ENCODE data around the gene SNIP1.
"Not testable (repeated sequence)": the region's sequence is repeated elsewhere in the genome, so short reads cannot be mapped to it uniquely, and the experiment has no call there.

SNIP1 gene, protein sequence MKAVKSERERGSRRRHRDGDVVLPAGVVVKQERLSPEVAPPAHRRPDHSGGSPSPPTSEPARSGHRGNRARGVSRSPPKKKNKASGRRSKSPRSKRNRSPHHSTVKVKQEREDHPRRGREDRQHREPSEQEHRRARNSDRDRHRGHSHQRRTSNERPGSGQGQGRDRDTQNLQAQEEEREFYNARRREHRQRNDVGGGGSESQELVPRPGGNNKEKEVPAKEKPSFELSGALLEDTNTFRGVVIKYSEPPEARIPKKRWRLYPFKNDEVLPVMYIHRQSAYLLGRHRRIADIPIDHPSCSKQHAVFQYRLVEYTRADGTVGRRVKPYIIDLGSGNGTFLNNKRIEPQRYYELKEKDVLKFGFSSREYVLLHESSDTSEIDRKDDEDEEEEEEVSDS

DNA sequence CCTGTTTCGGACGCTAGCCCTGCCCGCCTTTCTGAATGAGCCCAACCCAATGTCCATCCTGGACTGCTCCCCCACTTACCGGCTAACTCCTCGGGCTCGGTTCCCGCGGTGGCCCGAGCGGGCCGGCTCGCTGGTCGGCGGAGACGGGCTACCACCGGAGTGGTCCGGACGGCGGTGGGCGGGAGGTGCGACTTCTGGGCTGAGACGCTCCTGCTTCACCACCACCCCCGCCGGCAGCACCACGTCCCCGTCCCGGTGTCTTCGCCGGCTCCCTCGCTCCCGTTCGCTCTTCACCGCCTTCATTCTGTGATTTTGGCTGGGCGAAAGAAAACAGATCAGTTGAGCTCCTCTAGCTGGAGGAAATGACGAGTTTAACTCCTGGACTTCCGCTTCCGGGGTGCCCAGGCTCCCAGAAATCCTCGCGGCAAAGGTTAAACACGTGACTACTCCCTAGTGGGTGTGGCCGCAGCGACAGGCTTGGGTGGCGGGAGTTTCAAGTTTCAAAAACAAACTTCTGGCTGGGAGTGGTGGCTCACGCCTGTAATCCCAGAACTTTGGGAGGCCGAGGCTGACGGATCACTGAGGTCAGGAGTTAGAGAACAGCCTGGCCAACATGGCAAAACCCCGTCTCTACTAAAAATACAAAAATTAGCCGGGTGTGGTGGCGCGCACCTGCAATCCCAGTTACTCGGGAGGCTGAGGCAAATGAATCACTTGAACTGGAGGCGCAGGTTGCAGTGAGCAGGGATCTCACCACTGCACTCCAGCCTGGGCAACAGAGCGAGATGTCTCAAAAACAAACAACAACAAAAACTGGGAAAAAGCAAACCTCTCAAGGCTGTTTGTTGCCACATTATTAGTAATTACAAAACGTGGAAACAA is at the start of gene SNIP1:
Gene SNIP1, minus strand, starts transcription at position 367 of the 882 bp plus-strand sequence. Its CDS starts 64 bp downstream, at position 303.
- in situ Hi-C loops (cut with MboI; ENCODE audit: low sequenced_read_pairs), result no loop called here

DNA sequence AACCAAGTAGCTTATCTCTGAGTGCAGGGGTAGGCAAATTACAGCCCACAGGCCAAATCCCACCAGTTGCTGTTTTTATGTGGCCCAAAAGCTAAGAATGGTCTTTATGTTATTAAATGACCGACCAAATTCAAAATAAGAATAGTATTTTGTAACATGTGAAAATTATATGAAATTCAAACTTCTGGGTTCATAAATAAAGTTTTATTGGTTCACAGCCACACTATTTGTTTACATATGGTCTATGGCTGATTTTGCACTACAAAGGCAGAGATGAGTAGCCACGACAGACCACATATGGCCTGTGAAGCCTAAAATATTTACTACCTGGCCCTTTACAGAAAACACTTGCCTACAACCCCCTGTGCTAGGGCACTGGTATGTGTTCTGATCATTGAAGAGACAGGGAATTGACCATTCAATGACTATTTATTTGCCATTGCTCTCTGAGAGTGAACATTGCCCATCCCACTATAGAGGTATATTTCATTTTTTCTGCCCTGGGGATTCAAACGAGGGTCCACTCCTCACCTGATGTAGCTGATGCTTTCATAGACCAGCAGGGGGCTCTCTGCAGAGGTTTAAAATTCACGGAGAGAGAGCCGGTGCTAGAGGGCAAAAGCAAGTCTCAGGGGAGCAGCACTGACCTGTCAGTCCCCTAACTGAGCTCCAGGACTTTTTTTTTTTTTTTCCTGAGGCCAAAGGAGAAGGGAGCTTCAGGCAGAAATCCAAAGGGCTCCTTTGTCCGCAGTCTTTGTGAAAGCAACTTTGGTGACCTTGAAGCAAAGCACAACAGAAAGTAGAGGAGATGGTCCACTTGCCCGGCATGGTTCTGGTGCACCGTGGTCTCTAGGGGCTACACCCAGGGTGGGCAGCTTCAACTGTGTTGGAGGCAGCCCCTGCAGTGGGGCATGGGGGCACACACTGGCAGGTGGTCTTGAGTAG is 48.9 kb upstream of the SNIP1 start:
- in situ Hi-C loops (cut with MboI; ENCODE audit: low sequenced_read_pairs), result no loop called here

DNA sequence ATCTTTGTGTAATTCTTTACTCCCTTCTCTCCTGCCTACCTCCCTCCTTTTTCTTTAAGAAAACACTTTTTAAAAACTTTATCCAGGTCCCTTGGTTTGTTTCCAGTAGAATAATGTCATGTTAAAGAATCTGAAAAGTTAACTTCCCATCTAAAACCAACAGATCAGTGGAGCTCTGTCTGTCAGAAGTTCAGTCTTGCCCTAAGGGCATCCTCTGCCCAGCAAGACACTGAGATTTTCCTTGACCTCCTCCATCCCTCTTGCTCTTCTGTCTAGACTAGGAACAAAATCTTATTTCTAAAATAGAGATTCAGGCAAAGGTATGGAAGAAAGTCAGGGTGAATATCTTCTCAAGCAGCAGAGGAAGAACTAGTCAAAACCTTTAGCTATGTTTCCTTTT is 47.3 kb upstream of the SNIP1 start:
- in situ Hi-C loops (cut with MboI; ENCODE audit: low sequenced_read_pairs), result no loop called here

DNA sequence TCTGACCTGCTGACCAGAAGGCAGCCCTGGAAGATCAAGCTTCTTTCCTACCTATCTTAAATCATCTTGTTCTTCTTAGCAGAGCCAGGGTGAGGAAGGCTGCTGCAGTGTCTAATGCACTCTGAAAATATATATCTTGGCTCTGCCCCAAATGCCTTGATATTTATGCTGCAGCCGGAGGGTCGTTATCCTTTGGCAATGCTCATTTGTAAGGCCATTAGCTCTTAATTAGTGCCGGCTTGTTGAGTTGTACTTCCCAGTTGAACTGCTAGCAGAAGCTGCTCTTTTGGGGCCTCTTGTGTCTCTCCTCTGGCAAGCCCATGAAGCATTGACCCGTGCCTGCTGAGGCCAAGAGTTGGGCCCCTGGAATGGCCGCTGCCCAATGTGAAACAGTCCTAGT is 45.8 kb upstream of the SNIP1 start:
- in situ Hi-C loops (cut with MboI; ENCODE audit: low sequenced_read_pairs), result no loop called here

DNA sequence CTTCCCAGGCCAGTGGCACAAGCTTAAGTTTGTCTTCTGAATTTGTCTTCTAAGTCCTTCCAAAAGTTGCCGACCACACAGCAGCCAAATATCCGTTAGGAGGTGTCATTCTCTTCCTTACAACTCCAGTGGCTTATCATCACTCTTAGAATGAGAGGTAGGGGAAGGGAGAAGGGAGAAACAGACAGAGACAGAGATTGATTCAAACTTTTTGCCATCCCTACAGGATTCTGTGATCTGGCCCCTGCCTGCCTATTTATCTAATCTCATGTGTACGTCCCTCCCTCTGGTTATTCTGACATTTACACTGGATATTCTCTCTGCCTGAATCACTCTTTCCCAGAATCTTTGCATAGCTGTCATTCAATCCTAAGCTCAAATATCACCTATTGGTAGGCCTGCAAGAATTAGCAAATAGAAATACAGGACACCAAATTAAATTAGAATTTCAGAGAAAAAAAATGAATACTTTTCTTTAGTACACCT is 42.1 kb upstream of the SNIP1 start:
- in situ Hi-C loops (cut with MboI; ENCODE audit: low sequenced_read_pairs), result no loop called here

DNA sequence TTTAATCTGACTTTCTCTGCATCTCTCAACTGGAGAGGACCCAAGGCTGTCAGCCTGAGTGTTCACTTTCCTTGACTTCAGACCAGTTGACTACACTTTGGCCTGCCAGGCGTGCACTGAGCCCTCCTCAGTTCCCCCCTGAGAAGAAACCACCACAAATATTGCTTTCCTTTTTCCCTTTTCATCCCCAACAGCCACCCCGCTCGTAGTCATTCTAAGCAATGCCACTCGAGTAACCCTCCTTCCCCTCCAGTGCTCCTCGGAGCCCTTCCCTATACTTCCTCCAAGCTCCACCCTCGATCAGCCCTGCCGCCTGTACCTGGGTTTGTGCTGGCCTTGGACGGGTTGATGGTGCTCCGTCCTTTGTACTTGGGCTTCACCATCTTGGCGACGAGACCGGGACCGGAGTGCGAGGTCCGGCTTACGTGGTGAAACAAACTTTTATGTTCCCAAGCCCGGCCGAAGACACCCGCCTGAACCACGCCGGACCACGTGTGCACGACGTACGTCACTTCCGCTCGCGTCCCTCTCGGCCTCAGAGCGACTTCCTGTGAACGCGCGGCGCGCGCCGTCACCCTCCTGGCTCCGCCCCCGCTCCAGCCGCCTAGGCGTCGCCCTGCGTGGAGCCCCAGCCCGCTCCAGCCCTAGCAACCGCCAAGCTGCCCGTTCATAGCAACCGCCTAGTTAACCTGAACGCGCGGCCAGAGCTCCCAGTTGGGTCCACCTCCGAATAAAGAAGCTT is 41.5 kb upstream of the SNIP1 start, which contains the start of gene GNL2:
Gene GNL2, minus strand, starts transcription at position 498 of the 742 bp plus-strand sequence. Its CDS starts 115 bp downstream, at position 383.
- in situ Hi-C loops (cut with MboI; ENCODE audit: low sequenced_read_pairs), result no loop called here

DNA sequence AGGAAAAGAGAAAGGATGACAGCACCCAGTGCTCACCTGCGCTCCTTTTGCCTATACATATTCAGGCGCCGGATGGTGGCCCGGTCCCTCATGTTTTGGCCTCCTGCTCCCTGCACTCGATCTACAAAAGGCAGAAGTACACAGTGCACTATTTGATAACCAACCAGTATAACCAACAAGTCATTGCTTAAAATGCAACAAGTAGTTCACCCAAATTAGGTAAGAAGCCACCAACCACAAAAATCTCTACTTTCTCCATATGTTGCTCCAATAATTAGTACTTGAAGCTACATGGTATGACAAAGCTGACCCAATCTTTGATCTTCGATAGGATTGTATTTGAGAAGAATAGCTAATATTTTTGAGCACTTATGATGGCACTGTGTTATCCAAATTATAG is 39.6 kb upstream of the SNIP1 start:
- in situ Hi-C loops (cut with MboI; ENCODE audit: low sequenced_read_pairs), result no loop called here

DNA sequence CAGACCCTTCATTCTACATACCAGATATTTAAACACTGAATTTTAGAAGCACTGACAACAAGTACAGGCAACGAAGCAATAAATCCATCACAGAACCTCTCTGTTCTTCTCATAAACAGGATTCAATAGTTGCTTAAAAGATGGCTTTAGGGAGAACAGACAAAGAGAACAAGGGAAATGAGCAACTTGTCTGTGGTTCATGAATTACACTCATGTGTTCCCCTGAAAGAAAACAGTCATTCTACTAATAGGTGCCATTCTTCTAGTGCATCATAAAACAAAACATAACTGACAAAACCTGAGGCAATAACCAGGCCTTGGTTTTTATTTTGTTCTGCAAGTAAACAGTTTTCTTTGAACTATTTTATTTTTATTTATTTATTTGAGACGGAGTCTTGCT is 34.8 kb upstream of the SNIP1 start:
- in situ Hi-C loops (cut with MboI; ENCODE audit: low sequenced_read_pairs), result no loop called here

DNA sequence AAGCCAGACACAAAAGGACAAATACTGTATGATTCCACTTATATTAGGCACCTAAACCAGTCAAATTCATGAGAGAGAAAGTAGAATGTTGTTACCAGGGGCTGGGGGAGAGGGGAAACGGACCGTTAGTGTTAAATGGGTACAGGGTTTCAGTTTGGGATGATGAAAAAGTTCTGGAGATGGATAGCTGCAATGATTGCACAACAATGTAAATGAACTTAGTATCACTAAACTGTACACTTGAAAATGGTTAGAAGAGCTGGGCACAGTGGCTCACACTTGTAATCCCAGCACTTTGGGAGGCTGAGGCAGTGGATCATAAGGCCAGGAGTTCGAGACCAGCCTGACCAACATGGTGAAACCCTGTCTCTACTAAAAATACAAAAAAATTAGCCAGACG is 30.5 kb upstream of the SNIP1 start:
- in situ Hi-C loops (cut with MboI; ENCODE audit: low sequenced_read_pairs), result not testable (repeated sequence)

DNA sequence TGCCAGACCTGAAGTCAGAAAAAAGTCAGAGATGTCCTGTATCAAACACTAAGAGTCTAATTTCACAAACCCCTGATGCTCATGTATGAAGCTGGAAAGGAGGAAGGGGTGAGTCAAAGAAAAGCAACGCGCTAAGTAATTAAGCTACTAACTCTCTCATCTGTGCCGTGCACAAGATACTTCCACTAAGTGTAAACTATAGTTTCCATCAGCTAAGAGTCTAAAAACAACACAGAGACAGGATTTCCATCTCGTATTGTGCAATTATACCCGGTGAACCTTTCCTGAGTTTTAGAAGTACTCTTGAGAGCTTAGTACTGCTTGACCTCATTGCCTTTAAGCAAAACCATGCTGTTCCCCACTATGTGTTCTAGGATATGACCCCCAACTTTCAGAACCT is 21.6 kb upstream of the SNIP1 start:
- in situ Hi-C loops (cut with MboI; ENCODE audit: low sequenced_read_pairs), result no loop called here

DNA sequence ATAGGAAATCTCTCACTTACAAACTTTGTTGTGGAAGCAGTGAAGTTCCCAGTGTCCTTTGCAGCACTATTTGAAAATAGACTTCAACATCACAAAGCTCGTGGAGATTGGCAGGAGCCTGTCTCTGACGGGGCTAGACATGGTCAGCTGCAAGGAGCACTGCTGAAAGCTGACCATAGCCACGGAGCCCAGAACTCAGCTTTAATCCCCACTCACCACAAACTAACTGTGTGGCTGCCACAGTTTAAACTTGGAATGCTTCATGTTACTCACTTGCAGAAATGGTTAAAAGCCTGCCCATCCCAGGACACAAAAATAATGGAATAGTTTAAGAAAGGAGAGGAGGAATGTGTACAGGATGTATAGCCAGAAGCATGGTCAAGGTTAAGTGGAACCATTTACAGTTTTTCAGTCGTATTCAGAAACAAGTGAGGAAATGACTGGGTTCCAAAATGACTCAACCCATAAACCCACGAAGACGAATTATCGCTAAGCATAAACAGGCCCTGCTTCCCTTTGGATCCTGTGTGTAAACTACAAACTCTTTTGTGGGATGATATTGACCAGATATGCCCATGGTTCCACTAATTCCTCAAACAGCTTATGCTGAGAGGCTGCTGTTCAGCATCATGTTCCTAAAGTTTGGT is 20.9 kb upstream of the SNIP1 start:
- in situ Hi-C loops (cut with MboI; ENCODE audit: low sequenced_read_pairs), result no loop called here

DNA sequence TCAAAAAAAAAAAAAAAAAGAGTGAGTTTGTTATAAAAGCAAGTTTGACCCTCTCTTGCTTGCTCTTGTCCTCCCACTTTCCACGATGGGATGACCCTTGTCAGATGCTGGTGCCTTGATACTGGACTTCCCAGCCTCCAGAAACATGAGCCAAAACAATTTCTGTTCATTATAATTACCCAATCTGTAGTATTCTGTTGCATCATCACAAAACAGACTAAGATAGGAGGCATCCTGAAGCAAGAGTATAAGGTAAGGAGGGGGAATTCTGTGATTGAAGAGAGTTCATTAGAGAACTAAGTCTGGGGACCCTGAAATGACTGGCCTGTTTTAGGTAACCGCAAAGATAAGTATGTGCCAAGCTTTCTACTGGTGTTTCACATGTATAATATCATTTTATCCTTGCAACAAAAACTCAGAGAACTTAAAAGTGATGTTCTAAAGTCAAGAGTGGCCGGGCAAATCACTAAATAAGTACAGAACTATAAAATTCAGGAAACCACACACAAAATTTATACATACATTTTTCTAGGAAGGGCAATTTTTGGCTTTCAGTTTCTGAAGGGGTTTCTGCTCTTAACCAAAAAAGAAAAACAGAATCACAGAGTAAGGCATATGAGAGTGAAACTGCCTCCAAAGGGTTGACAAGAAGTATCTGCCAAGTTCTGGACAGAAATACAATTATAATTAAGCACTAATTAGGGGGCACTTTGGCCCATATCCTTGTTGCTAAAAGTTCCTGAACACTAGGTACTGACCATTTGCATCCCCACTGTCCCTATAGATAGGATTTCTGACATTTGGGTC is 16.6 kb upstream of the SNIP1 start:
- in situ Hi-C loops (cut with MboI; ENCODE audit: low sequenced_read_pairs), result no loop called here

DNA sequence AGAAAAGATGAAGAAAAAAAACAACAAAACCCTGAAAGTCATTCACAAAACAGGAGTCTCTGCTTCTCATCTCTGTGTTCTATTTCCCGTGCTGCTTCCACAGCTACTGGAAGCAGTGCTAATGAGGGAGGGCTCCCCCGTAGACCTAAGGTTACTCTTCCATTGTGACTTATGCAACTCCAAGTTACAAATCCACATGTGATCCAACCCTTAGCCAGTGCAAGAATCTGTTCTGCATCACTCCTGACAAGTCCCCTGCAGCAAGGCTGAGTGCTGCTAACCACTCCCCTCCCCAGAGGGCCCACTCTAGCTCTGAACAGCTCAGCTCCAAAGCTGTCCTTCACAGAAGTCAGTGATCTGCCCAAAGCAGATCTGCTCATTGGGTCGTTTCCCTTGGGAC is 12.9 kb upstream of the SNIP1 start:
- in situ Hi-C loops (cut with MboI; ENCODE audit: low sequenced_read_pairs), result no loop called here

DNA sequence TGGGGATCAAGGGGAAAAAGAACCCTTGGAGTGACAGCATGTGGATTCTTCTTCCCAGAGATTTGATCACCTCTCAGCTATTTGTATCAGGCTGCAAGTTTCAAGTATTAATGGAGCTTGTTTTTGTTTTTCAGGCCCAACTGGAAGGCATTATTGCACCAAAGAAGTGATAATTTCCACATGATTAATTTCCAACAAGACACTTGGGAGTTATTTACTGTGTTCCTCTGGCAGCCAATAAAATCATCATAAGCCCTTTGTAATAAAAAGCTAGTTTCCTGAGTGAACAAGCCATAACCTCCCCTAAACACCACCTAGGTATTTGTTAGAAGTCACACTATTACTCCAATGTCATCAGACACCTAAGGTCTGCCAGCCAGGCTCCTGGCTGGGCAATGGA is 10.8 kb upstream of the SNIP1 start:
- in situ Hi-C loops (cut with MboI; ENCODE audit: low sequenced_read_pairs), result no loop called here

DNA sequence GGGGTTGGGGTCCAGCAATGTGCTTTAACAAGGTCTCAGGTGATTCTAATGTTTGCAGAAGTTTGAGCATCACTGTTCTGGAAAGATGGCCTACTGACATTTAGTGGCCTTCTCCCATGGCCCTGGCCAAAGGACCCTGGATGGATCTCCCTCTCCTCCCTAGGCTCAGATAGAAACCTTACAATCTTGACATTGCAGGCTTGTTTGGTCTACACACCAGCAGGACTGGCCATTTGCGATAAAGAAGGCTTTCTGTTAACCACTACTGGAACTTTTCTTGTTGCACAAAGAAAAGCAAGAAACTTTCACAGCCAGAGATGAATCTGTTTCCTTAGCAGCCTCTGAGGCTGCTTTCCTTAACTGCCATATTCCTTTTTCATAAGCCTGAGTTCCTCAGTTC is 8.9 kb upstream of the SNIP1 start:
- in situ Hi-C loops (cut with MboI; ENCODE audit: low sequenced_read_pairs), result no loop called here

DNA sequence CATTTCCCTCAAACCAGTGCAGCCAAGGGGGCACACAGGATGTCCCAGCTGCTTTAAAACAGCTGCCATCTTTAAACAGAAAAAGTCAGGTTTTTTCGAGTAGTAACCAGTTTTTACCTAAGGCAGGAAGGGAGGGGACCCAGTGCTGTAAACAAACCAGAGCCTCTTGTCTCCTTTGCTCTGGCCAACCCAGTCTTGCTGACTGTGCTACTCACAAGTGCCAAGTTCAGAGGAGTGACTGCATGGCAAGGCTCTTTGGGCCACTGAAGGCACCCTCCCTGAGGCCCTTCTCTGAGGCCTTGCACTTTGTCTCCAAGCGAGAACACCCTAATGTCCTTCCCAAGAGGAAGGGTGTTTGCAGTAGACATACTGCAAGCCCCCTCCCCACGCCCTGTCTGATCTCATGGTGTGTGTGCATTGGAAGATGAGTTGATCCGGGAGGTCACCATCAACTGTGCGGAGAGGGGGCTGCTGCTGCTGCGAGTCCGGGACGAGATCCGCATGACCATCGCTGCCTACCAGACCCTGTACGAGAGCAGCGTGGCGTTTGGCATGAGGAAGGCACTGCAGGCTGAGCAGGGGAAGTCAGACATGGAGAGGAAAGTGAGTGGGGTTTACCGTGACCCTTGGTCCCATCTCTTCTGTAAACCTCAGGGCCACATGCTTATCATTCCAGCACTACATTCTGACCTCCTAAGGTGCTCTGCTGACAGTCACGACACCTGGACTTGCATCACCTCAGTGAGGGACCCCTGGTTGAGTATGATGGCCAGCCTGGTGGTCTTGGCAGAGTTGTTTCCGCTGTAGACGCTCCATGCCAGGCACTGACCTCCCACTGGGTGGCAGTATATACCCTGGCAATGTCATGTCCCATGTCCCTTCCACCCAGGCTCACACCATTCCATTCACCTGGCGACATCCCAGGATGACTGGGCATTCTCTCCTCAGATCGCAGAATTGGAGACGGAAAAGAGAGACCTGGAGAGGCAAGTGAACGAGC is 7.3 kb upstream of the SNIP1 start:
- in situ Hi-C loops (cut with MboI; ENCODE audit: low sequenced_read_pairs), result no loop called here

DNA sequence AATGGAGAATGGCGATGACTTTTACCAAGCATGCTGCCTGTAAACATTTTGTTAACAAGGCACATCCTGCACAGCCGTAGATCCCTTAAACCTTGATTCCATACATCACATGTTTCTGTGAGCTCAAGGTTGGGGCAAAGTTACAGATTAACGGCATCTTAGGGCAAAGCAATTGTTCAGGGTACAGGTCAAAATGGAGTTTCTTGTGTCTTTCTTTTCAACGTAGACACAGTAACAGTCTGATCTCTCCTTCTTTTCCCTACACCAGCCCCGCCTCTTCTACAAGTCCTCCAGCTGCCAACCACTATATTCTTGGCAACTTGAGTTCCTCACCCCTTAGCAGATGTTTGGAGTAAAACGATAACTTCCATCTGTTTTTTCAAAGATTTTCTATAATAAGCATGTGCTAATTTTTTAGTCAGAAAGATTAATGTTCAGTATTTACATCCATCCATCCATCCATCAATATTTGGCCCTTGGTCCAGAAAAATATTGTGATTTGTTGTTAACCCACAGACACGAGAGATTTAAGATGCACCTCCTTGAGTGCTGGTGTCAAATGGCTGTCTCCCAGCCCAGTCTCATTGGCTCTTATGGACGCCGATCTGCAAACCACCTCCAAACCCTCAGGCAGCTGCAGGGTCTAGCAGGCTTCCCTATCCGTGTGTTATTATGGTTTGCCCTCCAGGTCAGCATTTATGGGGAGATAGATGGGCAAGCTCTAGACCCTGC is 6.5 kb upstream of the SNIP1 start:
- in situ Hi-C loops (cut with MboI; ENCODE audit: low sequenced_read_pairs), result no loop called here
